ENCODE results near the gene CERCAM.

CERCAM gene

DNA sequence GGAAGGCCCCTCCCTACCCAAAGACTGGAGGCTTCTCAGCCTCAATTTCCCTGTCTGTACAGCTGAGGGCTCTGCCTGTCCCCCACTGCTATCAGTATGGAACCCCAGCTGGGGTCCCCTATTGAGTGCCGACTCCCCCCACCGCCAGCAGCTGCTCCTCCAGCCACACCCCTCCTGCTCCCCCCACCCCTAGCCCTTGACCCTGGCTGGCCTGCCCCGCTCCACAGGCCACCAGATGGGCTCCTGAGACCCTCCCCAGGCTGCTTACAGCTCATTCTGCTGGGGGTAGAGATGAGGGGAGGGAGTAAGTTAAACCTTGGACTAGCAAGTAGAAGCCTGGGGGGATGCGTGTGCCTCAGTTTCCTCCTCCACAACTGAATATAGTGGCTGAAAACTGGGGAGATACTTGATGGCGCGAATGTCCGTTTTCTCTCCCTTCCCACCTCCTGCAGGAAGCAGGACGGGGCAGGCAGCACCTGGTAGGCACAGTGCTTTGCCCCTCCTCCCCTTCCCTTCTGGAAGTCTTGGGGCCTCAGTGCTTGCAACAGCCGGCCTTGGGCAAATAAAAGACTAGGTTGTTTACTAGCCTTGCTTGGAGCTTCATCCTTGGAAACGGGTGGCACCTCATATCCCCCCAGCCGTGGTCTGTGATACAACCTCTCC is 30.4 kb upstream of the CERCAM start:
- TF ChIP-seq, protein P1, sequence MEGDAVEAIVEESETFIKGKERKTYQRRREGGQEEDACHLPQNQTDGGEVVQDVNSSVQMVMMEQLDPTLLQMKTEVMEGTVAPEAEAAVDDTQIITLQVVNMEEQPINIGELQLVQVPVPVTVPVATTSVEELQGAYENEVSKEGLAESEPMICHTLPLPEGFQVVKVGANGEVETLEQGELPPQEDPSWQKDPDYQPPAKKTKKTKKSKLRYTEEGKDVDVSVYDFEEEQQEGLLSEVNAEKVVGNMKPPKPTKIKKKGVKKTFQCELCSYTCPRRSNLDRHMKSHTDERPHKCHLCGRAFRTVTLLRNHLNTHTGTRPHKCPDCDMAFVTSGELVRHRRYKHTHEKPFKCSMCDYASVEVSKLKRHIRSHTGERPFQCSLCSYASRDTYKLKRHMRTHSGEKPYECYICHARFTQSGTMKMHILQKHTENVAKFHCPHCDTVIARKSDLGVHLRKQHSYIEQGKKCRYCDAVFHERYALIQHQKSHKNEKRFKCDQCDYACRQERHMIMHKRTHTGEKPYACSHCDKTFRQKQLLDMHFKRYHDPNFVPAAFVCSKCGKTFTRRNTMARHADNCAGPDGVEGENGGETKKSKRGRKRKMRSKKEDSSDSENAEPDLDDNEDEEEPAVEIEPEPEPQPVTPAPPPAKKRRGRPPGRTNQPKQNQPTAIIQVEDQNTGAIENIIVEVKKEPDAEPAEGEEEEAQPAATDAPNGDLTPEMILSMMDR (IDR thresholded peaks at IDR 0.05), result no peak

DNA sequence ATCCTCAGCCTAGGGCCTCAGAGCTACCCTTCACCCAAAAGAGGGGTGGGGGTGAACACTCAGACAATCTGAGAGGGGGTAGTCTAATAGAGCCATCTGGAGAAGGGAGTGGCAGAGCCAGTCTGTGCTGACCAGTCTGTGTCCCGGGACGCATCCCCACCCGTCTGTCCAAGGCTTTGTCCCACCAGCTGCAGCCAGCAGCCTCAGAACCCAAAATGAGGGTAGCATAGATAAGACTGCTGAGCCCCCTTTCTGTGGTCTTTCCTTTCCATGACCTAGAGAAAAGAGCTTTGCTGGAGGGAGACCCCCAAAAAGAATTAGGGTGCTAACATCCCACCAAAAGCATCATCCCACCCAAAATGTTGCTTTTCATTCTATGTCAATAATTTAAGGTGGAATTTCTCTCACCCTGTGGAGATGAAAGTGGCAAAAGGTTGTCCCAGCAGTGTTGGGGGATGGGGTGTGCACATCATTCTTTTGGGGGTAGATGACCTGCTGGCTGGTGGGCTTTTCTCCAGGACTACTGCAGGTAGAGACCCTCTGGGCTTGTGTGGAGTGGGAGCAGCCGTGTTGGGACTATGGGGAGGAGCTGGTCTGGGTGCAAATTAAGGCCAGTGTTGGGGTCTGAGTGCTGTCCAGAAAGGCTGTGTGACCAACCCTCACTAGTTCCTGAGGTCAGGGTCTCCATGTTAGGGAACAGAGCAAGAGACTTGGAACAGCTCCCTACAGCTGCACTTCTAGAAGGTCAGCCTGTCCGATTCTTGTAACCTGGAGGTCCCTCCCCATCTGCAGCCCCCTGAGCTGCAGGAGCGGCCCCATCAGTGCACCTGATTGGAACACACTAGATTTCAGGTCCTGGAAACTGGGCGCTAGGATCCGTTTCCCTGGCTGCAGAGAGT is 29.6 kb upstream of the CERCAM start:
- TF ChIP-seq, protein P1 (IDR thresholded peaks at IDR 0.05), result no peak

DNA sequence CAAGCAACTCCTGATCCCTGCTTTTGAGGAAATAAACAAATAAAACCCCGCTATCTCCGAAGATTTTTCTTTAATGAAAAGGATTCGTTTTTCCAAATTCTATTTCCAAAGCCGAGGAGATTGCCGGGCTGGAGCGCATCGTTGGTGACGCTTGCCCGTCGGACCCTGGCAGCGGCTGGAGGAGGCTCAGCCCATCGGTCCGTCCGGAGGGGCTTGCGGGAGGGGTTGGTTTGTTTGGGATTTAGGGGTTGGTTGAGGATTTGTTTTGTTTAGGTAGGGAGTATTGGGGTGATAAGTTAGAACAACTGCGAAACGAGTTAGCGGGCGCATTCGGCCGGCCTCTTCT is 28.7 kb upstream of the CERCAM start:
- TF ChIP-seq, protein P1 (IDR thresholded peaks at IDR 0.05), result no peak

DNA sequence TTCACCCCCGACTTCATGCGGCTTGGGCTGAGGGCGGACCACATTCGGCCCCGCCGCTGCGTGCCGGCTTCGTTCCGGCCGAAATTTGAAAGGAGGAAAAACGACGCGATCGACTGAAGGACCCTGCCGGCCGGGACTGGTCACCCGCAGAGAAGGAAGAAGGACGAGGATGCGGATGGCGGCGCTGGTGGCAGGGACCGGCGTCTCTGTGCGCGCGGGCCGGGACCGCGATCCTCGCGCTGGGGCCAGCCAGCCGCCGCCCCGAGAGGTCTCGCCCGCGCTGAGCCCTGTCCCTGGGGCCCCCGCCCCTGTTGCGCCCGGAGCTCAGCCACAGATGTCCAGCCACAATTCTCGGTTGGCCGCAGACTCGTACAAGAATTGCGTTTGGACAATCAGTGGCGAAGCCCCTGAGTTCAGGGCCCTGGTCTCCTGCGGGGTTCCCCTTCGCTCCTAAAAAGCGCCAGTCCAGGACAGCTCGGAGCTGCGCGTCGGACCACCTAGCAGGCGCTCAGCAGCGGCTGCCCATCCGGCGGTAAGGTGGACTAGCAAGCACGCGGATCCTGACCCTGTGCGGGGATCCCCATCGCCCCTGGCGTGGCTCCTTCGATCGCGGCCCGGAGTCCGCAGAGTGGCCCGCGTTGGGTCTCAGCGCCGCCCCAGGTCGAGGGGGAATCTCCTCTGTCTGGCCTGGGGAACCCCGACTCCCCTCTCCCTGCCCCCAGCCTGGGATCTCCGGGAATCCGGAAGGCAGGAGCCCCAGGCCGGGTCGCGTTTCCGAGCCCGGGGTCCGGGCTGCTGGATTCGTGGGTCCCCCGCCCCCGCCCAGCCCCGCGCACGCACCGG is 28.1 kb upstream of the CERCAM start:
- TF ChIP-seq, protein P1 (IDR thresholded peaks at IDR 0.05), result no peak

DNA sequence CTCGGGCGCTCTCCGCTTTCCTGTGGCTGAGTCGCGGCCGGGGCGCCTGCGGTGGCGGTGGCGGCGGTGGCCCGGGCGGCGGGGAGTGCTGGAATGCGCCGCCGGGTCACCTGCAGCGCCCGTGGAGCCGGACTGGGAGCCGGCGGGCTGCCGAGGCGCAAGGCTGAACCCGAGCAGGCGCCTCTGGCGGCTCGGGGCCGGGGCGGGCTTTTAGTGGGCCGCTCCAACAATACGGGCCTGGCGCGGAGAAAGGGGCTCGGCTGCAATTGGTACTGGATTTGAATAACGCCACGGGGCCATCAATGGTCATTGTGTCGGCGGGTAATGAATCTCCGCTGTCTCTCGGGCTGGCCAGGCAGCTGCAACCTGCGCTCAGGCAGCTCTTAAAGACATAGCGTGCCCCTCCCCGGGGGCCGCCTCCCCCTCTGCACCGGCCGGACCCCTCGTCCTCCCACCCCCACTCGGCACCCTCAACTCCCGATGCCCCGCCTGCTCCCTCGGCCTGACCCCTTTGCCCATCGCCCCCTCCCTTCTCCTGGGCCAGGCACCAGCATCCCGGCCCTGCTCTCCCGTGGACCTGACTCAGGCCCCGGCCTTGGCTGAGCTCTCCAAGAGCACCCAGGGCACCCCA is 27.4 kb upstream of the CERCAM start:
- TF ChIP-seq, protein P1 (IDR thresholded peaks at IDR 0.05), result no peak

DNA sequence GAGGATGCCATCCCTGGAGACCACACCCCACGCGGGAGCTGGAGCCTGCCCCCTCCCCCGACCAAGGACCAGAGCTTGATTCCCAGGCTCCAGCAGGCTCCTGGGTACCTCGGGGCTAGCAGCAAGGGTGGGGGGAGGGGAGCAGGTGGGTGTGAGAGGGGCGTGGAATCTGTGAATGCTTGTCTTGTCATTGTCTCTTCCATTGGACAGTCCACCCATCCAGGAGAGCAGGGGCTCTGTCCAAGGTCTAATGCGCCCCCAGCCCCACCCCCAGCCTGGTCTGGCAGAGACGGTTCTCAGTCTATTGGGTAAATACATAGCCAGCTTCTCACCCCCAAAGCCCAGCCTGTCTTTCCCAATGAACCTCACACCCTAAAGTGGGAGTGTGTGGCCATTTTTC is 26.7 kb upstream of the CERCAM start:
- TF ChIP-seq, protein P1 (IDR thresholded peaks at IDR 0.05), result no peak

Measured in LNCAP (cell line).